Measurements from ENCODE around the gene CCDC110.

- TF ChIP-seq CTCF (IDR thresholded peaks at IDR 0.05 in 2 of 3, conservative IDR thresholded peaks at IDR 0.05 in 1 of 3; ENCODE audit: borderline replicate concordance in 1 of 3, insufficient read depth in 1 of 3, low read depth in 2 of 3, low read length in 2 of 3) = no peak
- no peak for TF ChIP-seq EZH2phosphoT487 (IDR thresholded peaks at IDR 0.05; ENCODE audit: borderline replicate concordance)
- TF ChIP-seq REST (IDR thresholded peaks at IDR 0.05; ENCODE audit: low read depth) = no peak
- TF ChIP-seq ZFX (IDR thresholded peaks at IDR 0.05) = no peak
Observed at GRCh38 chr4:185429660-185430059, 41.9 kb downstream of the CCDC110 start.

All from HCT116 (cell line).